Measurements from ENCODE around the gene KIAA1549. TPM values are rescaled to one million over a fixed set of nuclear protein-coding genes. Genes with fewer than 3 reads are reported as not detected.

Gene KIAA1549
- total and polyA plus RNA-seq, 8 donors, result 0.15 to 7.8 (median 1.4) TPM

DNA sequence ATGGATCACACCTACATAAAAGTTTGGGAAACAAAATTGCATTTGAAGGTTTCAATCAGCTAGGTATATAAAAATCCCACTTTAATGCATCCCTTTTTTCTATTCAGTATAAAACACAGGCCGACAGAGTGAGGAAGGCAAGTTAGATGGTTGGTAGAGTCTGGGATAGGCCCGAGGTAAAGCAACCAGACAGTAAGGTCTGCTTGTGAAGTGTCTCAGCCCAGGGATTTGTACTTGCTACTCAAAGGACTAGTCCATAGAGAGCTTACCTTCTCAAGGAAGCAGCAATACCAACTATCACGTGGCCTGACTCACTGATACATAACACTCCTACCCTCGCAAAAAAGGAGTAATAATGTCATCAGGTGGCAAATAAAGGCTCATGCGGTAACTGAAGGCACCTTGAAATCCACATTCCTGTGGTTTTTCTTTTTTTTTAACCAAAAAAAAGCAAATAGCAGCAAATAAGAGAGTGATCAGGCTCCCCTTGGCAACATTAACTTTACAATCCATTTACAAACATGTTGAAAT is 127.0 kb downstream of the KIAA1549 start:
- no peak for TF ChIP-seq POLR2A (IDR thresholded peaks at IDR 0.05)
- intact Hi-C loops (cut with DNase I; ENCODE audit: low total_unique reads), result no loop called here
- 85 to 96% (median 88%) methylated on average over 5 of the region's 5 CpGs for WGBS, 5 donors
- Histone ChIP-seq H3K36me3 (peaks cover 0 to 56% (median 41%) of the 10 kb centered on the region in 4 donors), H3K4me3 (no peak overlapping the region), H3K27ac (no peak overlapping the region), H3K4me1 (no peaks in the 10 kb centered on the region), H3K27me3 (no peaks in the 10 kb centered on the region), H3K9me3 (peaks cover 0 to 25% (median 2%) of the 10 kb centered on the region in 4 donors)
- DNase-seq, result no peak

DNA sequence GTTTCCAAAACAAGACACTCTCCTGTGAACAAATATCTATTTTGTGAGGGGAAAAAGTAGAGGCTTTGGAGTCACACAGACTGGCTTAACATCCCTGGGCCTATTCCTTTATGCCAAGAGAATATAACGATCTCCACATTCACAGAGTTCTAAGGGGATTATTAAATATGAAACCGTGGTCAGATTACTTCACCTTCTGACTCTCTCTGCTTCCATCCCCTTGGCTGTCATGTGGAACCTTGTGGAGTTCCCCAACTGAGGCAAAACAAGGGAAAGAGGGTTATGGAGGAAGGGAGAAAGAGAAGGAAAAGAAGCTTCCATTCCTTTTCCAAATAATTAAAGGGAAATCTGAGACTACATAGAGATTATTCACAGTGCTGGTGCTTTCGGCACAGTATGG is 127.7 kb downstream of the KIAA1549 start:
- no peak overlapping the region for H3K4me3 ChIP-seq
- no peaks in the 10 kb centered on the region for H3K4me1 ChIP-seq
- intact Hi-C loops (cut with DNase I; ENCODE audit: low total_unique reads), result no loop called here
- 80 to 89% (median 87%) methylated on average over 3 of the region's 3 CpGs for WGBS, 5 donors
- DNase-seq, result no peak
- peaks cover 0 to 51% (median 40%) of the 10 kb centered on the region in 4 donors for H3K36me3 ChIP-seq
- H3K27me3 ChIP-seq, result no peaks in the 10 kb centered on the region
- H3K27ac ChIP-seq, result no peak overlapping the region
- peaks cover 0 to 22% (median under 1%) of the 10 kb centered on the region in 4 donors for H3K9me3 ChIP-seq
- TF ChIP-seq, protein P1, sequence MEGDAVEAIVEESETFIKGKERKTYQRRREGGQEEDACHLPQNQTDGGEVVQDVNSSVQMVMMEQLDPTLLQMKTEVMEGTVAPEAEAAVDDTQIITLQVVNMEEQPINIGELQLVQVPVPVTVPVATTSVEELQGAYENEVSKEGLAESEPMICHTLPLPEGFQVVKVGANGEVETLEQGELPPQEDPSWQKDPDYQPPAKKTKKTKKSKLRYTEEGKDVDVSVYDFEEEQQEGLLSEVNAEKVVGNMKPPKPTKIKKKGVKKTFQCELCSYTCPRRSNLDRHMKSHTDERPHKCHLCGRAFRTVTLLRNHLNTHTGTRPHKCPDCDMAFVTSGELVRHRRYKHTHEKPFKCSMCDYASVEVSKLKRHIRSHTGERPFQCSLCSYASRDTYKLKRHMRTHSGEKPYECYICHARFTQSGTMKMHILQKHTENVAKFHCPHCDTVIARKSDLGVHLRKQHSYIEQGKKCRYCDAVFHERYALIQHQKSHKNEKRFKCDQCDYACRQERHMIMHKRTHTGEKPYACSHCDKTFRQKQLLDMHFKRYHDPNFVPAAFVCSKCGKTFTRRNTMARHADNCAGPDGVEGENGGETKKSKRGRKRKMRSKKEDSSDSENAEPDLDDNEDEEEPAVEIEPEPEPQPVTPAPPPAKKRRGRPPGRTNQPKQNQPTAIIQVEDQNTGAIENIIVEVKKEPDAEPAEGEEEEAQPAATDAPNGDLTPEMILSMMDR (IDR thresholded peaks at IDR 0.05), result no peak
- TF ChIP-seq POLR2A (IDR thresholded peaks at IDR 0.05) (no peak), POLR2AphosphoS5 (IDR thresholded peaks at IDR 0.05) (no peak), EP300 (IDR thresholded peaks at IDR 0.05) (no peak)

DNA sequence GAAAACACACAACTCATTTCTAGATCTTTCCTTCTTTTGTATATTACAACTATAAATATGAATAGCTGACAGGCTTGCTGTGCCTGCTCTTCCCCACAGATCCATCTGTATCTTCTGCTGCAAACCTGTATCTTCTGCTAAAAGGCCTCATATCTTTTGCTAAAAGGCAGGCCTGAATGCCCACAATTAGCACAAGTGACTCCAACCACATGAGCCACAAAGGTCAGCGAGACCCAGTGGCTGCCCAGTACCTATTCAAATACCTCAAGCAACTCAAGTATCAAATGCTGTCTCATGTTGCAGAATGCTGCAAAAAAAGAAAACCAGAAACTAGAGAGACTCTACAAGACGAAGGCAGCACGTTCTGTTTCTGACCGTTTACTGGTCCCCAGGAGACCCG is 128.7 kb downstream of the KIAA1549 start:
- Histone ChIP-seq H3K36me3 (peaks cover 0 to 41% (median 34%) of the 10 kb centered on the region in 4 donors), H3K27me3 (no peaks in the 10 kb centered on the region), H3K27ac (no peak overlapping the region), H3K9me3 (peaks cover 0 to 12% (median 0%) of the 10 kb centered on the region in 4 donors), H3K4me3 (no peak overlapping the region), H3K4me1 (no peaks in the 10 kb centered on the region)
- TF ChIP-seq POLR2A (IDR thresholded peaks at IDR 0.05) (no peak), POLR2AphosphoS5 (IDR thresholded peaks at IDR 0.05) (no peak), EP300 (IDR thresholded peaks at IDR 0.05) (no peak)
- TF ChIP-seq, protein P1 (IDR thresholded peaks at IDR 0.05), result no peak
- DNase-seq, result no peak
- WGBS, 5 donors, result 91 to 98% (median 94%) methylated on average over 5 of the region's 5 CpGs
- intact Hi-C loops (cut with DNase I; ENCODE audit: low total_unique reads), result no loop called here

DNA sequence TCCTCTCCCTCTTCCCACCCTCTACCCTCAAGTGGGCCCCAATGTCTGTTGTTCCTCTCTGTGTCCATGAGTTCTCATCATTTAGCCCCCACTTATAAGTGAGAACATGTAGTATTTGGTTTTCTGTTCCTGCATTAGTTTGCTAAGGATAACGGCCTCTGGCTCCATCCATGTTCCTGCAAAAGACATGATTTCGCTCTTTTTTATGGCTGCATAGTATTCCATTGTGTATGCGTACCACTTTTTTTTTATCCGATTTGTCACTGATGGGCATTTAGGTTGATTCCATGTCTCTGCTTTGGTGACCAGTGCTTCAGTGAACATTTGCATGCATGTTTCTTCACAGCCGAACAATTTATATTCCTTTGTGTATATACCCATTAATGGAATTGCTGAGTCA is 131.5 kb downstream of the KIAA1549 start:
- no peak for DNase-seq
- TF ChIP-seq POLR2AphosphoS5 (IDR thresholded peaks at IDR 0.05), result no peak
- no peak for TF ChIP-seq POLR2A (IDR thresholded peaks at IDR 0.05)
- no peak for TF ChIP-seq EP300 (IDR thresholded peaks at IDR 0.05)
- TF ChIP-seq, protein P1 (IDR thresholded peaks at IDR 0.05), result no peak
- Histone ChIP-seq H3K4me1 (no peaks in the 10 kb centered on the region), H3K27me3 (no peaks in the 10 kb centered on the region), H3K4me3 (no peak overlapping the region), H3K36me3 (peaks cover 0 to 36% (median 28%) of the 10 kb centered on the region in 4 donors), H3K9me3 (no peaks in the 10 kb centered on the region), H3K27ac (no peak overlapping the region)
- 96 to 99% (median 97%) methylated on average over 5 of the region's 5 CpGs for WGBS, 5 donors
- intact Hi-C loops (cut with DNase I; ENCODE audit: low total_unique reads), result no loop called here

All from stomach (tissue), 9 donors.